Measurements from ENCODE around the gene CALD1. TPM values are rescaled to one million over a fixed set of nuclear protein-coding genes. Genes with fewer than 3 reads are reported as not detected.

Gene CALD1
- total RNA-seq, 2 experiments from 2014 or later, result 0.42 to 0.62 TPM

DNA sequence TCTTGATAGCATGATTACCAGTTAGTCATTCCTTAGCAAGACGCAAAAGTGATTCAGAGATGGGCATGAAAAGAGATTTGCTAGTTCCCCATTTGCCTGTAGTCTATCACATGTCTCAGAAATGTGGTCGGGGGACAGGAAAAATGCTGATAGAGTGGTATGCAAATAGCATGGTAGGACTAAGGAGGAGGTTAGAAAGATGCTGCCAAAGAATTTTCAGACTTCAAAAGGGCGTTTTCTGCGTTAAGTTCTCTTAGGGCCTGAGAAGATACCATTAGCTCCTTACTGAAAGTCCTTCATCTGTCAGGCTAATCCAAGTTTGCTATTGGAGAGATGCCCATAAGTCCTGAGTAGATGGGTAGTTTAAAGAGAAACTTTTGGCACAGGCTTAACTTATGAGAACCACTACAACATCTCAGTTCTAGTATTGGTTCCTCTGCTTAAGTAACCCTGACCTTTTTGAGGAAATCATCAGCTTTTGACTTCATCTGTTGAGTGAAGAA, 2.7 kb downstream of the CALD1 start:
- Mint-ChIP-seq H3K4me3 (no peak overlapping the region), H3K27me3 (ENCODE audit: low read depth) (no peaks in the 10 kb centered on the region), H3K27ac (no peak overlapping the region), H3K36me3 (ENCODE audit: low read depth) (no peaks in the 10 kb centered on the region), H3K9me3 (no peaks in the 10 kb centered on the region), H3K4me1 (ENCODE audit: low read depth) (peaks cover 12% of the 10 kb centered on the region)
- DNase-seq, result no peak
- CTCF ChIA-PET, result no interaction called here
- intact Hi-C loops (cut with micrococcal nuclease), result no loop called here

DNA sequence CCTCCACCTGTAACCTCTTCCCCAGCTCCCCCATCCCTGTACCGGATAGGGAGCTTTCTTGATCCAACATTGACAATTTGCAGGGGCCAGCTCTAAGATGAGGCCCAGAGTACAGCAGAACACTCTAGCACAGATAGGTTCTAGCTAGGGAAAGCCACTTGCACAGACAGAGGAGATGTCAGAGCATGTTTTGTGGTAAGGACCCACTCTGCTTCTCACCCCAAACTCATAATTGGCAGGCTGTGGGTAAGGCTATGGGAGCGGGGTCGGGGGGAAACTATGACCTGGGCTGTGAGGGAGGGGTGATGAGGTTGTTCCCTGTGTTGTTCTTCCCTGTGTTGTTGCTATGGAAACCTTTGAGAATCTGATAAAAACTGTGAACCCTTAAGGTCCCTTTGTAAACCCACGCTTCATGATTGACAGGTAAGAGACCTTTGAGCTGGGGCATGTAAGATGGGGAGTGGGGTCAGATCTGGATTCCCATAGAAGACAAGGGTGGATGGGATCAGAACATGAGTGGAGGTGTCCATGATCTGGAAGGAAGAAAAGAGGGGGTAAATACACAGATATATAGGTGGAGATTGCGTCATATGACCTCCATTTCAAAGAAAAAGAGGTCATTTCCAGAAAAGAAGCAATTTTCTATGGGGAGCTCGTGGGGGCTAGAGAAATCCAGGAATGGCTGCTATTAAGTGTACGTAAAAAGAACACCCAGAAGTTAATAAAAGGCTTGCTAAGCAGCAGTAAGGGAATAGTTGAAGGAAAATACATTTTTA, 4.0 kb downstream of the CALD1 start:
- Mint-ChIP-seq H3K4me1 (ENCODE audit: low read depth) (peaks cover 12% of the 10 kb centered on the region), H3K27me3 (ENCODE audit: low read depth) (no peaks in the 10 kb centered on the region), H3K9me3 (no peaks in the 10 kb centered on the region), H3K27ac (no peak overlapping the region), H3K36me3 (ENCODE audit: low read depth) (no peaks in the 10 kb centered on the region), H3K4me3 (no peak overlapping the region)
- no peak for DNase-seq
- CTCF ChIA-PET, result interaction anchor here (0.5 kb wide), 1 partner anchor 160 kb away, joined by 3 read pairs; no protein-coding TSS in a partner anchor
- intact Hi-C loops (cut with micrococcal nuclease), result no loop called here

DNA sequence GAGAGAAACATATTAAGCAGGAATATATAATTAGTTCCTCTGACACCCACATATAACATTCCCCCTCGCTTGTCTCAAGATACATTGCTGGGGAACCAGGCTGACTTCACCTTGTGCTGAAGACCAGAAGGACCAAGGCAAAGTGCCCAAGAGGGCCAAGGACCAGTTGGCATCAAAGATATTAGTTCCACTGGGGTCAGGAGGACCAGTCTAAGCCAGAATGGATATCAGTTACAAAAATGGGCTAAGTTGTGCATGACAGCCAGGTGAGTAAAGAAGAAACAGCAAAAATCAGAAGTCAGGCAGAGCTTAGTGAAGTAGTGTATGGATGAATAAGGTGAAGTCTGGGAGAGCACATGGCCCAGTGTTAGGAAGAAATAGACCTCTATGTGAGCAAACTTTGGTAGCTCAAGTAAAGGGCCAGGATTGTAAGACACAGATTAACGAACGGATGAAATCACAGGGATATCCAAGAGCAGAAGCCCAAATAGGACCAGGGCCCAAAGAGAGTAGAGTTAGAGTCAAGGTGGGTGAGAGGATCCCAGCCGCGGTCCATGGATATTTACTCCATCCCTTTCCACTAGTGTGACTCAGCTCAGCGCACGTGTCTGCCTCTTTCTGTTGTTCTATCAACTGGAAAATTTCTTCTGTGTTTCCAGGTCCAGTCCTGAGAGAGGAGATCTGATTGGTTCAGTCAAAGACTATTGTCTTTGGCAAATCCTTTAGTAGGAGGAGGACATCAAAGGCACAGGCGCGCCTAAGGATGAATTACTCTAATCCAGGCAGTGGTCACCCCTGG, 5.0 kb downstream of the CALD1 start:
- Mint-ChIP-seq H3K4me3 (no peak overlapping the region), H3K4me1 (ENCODE audit: low read depth) (peaks cover 12% of the 10 kb centered on the region), H3K9me3 (no peaks in the 10 kb centered on the region), H3K27ac (no peak overlapping the region), H3K36me3 (ENCODE audit: low read depth) (no peaks in the 10 kb centered on the region), H3K27me3 (ENCODE audit: low read depth) (no peaks in the 10 kb centered on the region)
- DNase-seq, result no peak
- CTCF ChIA-PET, result interaction anchor here (0.5 to 1.1 kb wide), 5 partner anchors 83 to 161 kb away, joined by 3 read pairs; no protein-coding TSS in a partner anchor
- intact Hi-C loops (cut with micrococcal nuclease), result no loop called here

DNA sequence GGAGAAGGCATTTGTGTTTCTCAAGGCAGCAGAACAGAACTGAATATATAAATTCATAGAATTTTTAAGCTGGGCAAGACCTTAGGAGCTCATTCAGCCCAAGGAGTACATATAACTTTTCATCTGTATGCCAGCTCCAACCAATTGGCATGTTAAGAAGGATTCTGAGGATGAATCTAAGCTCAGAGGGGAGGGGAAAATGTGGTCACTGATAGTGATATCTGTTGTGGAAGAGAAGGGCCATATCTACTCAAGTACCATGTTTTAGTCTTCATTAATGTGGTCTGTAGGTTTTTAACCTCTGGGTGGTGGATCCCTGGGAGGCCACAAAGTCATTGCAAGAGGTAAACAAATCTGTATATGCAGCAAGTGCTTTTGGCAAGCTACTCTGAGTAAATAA, 6.4 kb downstream of the CALD1 start:
- H3K4me1 Mint-ChIP-seq (ENCODE audit: low read depth), result peaks cover 12% of the 10 kb centered on the region
- intact Hi-C loops (cut with micrococcal nuclease), result no loop called here

DNA sequence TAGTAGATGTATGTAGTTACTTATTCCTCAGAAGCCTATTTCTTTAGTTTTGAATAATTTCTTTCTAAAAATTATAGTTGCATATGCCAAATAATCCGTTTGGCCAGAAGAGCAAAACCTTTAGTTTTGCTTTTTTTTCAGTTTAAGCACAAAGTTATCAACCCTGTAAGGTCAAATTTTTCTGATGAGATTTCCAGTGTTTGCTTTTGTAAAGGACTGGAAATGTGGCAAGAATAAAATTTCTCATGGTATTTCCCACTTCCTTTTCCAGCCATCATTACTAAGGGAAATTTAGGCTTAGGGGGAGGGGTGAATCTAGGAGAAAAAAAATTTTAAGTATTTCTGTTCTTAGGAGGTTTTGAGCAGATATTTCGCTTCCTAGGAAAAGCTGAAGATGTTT, 7.6 kb downstream of the CALD1 start:
- Mint-ChIP-seq H3K4me1 (ENCODE audit: low read depth) (peaks cover 5% of the 10 kb centered on the region), H3K9me3 (no peaks in the 10 kb centered on the region), H3K27me3 (ENCODE audit: low read depth) (no peaks in the 10 kb centered on the region), H3K27ac (no peak overlapping the region), H3K4me3 (no peak overlapping the region), H3K36me3 (ENCODE audit: low read depth) (peaks cover 4% of the 10 kb centered on the region)
- intact Hi-C loops (cut with micrococcal nuclease), result no loop called here
- no peak for DNase-seq
- CTCF ChIA-PET, result no interaction called here

More for the DNA sequence above, 6.4 kb downstream of the CALD1 start:
- CTCF ChIA-PET, result interaction anchor here (0.6 to 1.1 kb wide), 4 partner anchors 13 to 158 kb away, joined by 3 read pairs; no protein-coding TSS in a partner anchor
- no peak for DNase-seq
- no peaks in the 10 kb centered on the region for H3K27me3 Mint-ChIP-seq (ENCODE audit: low read depth)
- H3K4me3 Mint-ChIP-seq, result no peak overlapping the region
- H3K36me3 Mint-ChIP-seq (ENCODE audit: low read depth), result no peaks in the 10 kb centered on the region
- no peak overlapping the region for H3K27ac Mint-ChIP-seq
- no peaks in the 10 kb centered on the region for H3K9me3 Mint-ChIP-seq

DNA sequence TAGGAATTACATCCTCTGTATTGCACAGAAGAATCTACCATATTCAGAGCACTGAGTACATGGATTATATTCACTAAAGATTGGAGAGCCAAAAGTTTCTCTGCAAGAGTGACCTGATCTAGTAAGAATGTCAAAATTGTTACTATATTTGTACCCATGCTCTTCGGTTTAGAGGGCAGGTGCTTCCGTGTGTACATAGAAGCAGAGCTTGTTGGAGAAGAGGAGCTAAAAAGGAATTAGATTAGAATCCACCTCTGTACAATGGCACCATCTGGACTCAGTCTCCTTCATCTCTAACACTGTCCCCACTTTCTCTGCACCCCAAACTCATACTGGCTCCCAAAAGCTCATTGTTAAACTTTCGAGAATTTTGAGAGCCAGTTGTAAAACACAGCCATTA, 8.3 kb downstream of the CALD1 start:
- intact Hi-C loops (cut with micrococcal nuclease), result no loop called here
- H3K4me3 Mint-ChIP-seq, result no peak overlapping the region
- no peak for DNase-seq
- H3K27me3 Mint-ChIP-seq (ENCODE audit: low read depth), result no peaks in the 10 kb centered on the region
- H3K9me3 Mint-ChIP-seq, result no peaks in the 10 kb centered on the region
- H3K36me3 Mint-ChIP-seq (ENCODE audit: low read depth), result peaks cover 4% of the 10 kb centered on the region
- no peak overlapping the region for H3K27ac Mint-ChIP-seq
- CTCF ChIA-PET, result interaction anchor here (1.0 kb wide), 1 partner anchor 211 kb away, joined by 3 read pairs; no protein-coding TSS in a partner anchor
- H3K4me1 Mint-ChIP-seq (ENCODE audit: low read depth), result peaks cover under 1% of the 10 kb centered on the region

DNA sequence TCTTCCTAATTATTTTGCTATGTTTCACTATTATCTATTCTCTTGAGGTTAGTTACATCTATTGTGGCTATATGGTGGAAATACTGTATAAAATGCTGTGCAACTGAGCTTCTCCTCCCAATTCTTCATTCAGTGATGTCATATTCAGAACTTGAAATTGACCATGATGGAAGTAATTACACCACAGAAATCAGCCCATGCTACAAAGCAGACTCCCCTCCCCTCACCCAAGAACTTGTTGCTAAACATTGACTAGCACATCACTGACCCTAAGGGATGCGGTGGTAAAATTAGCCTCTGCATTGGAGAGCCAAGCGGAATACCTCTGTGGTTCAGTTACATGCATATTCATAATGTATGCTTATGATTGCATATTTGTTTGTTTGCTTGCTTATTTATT, 8.8 kb downstream of the CALD1 start:
- Mint-ChIP-seq H3K27ac (no peak overlapping the region), H3K4me3 (no peak overlapping the region), H3K9me3 (no peaks in the 10 kb centered on the region), H3K4me1 (ENCODE audit: low read depth) (no peaks in the 10 kb centered on the region), H3K36me3 (ENCODE audit: low read depth) (peaks cover 4% of the 10 kb centered on the region), H3K27me3 (ENCODE audit: low read depth) (no peaks in the 10 kb centered on the region)
- intact Hi-C loops (cut with micrococcal nuclease), result no loop called here
- CTCF ChIA-PET, result interaction anchor here (1.0 kb wide), 1 partner anchor 210 kb away, joined by 3 read pairs; no protein-coding TSS in a partner anchor
- DNase-seq, result no peak

DNA sequence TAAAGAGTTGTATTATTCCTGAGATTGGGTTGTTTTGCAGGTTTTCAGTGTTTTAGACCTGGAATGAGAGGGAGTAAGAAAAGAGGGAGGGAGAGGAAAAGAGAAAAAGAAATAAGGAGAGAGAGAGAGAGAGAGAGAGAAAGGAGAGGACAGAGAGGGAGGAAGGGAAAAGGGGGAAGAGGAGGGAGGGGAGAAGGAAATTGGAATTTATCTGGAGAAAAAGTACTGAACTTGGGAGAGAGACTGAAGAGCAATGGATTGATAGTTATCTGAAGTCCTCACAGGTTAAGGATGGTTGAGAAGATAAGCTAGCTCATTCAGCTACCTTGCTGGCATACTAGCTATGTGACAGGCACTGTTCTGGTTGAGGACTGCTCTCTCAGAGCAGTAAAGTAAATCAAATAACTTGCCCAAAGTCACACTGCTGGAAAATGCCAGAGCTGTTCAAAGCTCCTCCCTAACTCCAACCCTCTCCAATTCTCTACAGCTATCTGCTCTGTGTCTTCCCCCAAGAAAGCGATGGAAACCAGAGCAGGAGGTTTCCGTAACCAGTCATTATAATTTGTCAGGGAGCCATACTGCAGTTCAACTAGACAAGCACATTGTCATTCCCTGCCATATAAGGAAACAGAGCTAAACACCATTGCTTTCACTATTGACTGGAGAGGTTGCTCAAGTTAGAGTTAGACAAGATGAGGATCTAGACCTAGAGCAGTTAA, 10.7 kb downstream of the CALD1 start:
- Mint-ChIP-seq H3K36me3 (ENCODE audit: low read depth) (peaks cover 8% of the 10 kb centered on the region), H3K4me1 (ENCODE audit: low read depth) (no peaks in the 10 kb centered on the region), H3K4me3 (no peak overlapping the region), H3K27ac (no peak overlapping the region), H3K27me3 (ENCODE audit: low read depth) (no peaks in the 10 kb centered on the region), H3K9me3 (peaks cover 2% of the 10 kb centered on the region)
- intact Hi-C loops (cut with micrococcal nuclease), result no loop called here
- no peak for DNase-seq
- CTCF ChIA-PET, result interaction anchor here (0.5 to 1.2 kb wide), 5 partner anchors 21 to 484 kb away, joined by 3 to 4 read pairs (median 3); partner anchors contain the start of gene AGBL3

DNA sequence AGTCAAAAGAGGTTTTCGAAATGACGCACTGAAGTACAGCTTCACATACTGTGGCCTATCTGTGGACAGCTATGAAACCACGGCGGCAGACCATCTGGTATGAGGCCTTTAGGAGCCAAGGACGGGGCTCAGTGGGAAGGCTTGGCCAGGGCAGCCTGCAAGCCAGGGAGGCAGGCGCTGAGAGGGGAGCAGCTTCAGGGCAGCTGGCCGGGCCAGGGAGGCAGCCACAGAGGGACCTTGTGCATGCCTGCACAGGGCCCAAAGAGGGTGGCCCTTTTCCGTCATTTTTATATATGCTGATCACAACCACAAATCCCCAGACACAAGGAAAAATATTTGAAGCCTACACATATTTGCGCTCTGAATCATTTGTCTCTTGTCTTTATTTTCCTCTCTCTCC, 13.5 kb downstream of the CALD1 start:
- DNase-seq, result no peak
- H3K9me3 Mint-ChIP-seq, result peaks cover 2% of the 10 kb centered on the region
- H3K27ac Mint-ChIP-seq, result no peak overlapping the region
- H3K36me3 Mint-ChIP-seq (ENCODE audit: low read depth), result peaks cover 17% of the 10 kb centered on the region
- no peaks in the 10 kb centered on the region for H3K4me1 Mint-ChIP-seq (ENCODE audit: low read depth)
- intact Hi-C loops (cut with micrococcal nuclease), result no loop called here
- CTCF ChIA-PET, result no interaction called here
- H3K27me3 Mint-ChIP-seq (ENCODE audit: low read depth), result no peaks in the 10 kb centered on the region
- H3K4me3 Mint-ChIP-seq, result no peak overlapping the region

DNA sequence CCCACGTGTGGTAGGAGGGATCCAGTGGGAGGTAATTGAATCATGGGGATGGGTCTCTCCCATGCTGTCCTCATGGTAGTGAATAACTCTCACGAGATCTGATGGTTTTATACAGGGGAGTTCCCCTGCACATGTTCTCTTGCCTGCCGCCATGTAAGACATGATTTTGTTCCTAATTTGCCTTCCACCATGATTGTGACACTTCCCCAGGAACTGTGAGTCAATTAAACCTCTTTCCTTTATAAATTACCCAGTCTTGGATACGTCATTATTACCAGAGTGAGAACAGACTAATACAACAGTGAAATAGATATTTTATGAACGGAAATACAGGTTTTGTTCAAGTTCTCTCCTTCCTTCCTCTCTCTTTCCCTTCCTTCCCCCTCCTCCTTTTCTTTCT, 15.8 kb downstream of the CALD1 start:
- CTCF ChIA-PET, result no interaction called here
- intact Hi-C loops (cut with micrococcal nuclease), result no loop called here
- no peak for DNase-seq
- Mint-ChIP-seq H3K27me3 (ENCODE audit: low read depth) (no peaks in the 10 kb centered on the region), H3K27ac (no peak overlapping the region), H3K4me1 (ENCODE audit: low read depth) (no peaks in the 10 kb centered on the region), H3K36me3 (ENCODE audit: low read depth) (peaks cover 19% of the 10 kb centered on the region), H3K4me3 (no peak overlapping the region), H3K9me3 (peaks cover 2% of the 10 kb centered on the region)

DNA sequence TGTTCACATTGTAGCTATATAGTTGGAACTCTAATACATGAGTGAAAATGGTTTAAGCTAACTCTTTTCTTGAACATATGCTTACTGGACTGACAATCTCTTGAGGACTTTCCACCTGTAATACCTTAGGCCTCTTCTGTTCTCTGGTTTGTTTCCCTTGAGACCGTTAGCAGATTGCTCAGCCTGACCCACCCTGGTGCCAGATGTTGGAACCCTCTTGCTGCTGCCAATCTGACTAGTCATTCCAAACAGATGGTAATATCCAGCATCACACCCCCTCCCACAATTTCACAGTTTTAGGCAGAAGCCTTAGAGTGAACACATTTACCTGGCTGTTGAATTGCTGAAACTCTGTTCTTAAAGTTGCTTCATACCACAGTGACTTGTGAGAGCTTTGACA, 18.7 kb downstream of the CALD1 start:
- Mint-ChIP-seq H3K27ac (no peak overlapping the region), H3K4me1 (ENCODE audit: low read depth) (no peaks in the 10 kb centered on the region), H3K36me3 (ENCODE audit: low read depth) (peaks cover 17% of the 10 kb centered on the region), H3K27me3 (ENCODE audit: low read depth) (no peaks in the 10 kb centered on the region), H3K9me3 (peaks cover 2% of the 10 kb centered on the region), H3K4me3 (no peak overlapping the region)
- intact Hi-C loops (cut with micrococcal nuclease), result no loop called here
- no peak for DNase-seq
- CTCF ChIA-PET, result no interaction called here

DNA sequence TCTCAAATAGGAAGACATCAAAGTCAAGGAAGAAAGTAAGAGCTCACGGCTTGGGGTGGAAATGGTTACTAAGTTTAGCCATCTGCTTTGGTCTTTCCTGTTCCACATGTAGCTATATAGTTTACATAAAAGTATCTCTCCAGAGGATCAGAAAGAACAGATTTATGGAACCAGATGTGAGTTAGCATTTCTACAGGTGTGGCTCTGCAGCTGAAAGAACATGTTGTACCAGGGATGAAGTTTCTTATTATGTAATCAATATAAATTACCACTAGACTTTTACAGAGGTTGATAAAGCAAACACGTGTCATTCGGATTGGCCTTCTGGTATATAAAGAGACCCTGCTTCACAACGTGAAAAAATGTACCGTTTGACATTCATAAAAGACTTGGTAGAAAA, 19.9 kb downstream of the CALD1 start:
- intact Hi-C loops (cut with micrococcal nuclease), result no loop called here

More for the DNA sequence above, 19.9 kb downstream of the CALD1 start:
- H3K27me3 Mint-ChIP-seq (ENCODE audit: low read depth), result no peaks in the 10 kb centered on the region
- H3K36me3 Mint-ChIP-seq (ENCODE audit: low read depth), result peaks cover 13% of the 10 kb centered on the region
- no peak overlapping the region for H3K4me3 Mint-ChIP-seq
- no peaks in the 10 kb centered on the region for H3K4me1 Mint-ChIP-seq (ENCODE audit: low read depth)
- no peak for DNase-seq
- CTCF ChIA-PET, result interaction anchor here (1.5 kb wide), 1 partner anchor 161 kb away, joined by 3 read pairs; no protein-coding TSS in a partner anchor
- H3K9me3 Mint-ChIP-seq, result no peaks in the 10 kb centered on the region
- H3K27ac Mint-ChIP-seq, result no peak overlapping the region

All from activated naive CD4-positive, alpha-beta T cell treated with anti-CD3 and anti-CD28 coated beads for 36 hours (primary cell).